CD1c-positive myeloid dendritic cell (primary cell): Measurements from ENCODE around the gene NAALAD2.
"Not testable (repeated sequence)": the region's sequence is repeated elsewhere in the genome, so short reads cannot be mapped to it uniquely, and the experiment has no call there.

Source experiments
- DNase-seq: peaks from one replicate; pipeline ENCODE4 v3.0.0-alpha.2; 2016; ENCODE audit errors: extremely low spot score

Gene NAALAD2

DNA sequence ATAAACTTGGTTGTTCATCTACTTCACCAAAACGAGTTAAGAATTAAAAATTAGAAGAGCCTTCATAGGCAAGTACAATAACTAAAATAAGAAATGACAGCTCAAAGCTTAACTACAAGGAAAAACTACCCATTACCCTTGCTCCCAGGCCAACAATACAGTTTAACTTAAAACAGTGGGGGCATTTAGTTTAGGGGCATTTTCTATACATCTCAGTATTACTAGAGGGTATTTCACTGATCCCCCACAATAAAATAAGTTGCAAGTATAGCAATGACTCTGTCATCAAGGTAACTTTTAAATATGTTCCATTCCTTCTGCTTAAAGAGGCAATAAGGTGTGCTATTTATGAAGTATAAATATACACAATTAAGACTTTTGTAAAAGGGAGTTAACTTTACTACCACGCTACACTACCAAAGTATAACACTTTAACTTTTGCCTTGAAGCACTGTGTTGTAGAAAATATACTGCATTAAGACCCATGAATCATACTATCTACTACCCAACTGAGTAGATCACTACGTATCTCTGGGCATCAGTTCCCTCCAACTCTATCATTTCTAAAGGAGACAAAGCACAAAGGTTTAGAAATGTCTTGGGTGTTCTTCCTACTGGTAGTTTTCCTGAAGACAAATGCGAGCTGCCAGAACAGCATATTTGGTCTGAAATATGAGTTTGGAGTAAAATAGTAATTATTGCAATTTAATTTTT is 58.6 kb downstream of the NAALAD2 start:
- no peak for DNase-seq

DNA sequence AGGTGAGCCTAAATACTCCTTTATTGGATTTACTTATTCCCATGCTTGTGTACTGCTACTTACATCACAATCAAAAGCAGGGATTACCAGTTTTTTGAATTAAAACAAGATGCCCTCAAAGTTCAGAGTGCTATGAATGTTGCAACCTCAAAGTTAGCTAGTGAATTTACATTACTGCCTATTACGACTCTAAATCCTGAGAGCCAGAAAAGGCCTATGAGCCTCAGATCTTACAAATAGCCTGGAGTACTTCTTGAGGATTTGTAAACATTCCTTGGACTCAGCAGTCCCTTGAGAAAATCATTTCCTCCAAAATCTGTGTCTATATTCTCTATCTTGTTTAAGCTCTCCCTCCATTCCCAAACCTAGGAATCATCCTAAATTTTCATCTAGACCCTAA is 62.9 kb downstream of the NAALAD2 start:
- no peak for DNase-seq

GRCh38 chr11:90202342-90202741 is 67.9 kb downstream of the NAALAD2 start:
- no peak for DNase-seq

- no peak for DNase-seq
Observed at GRCh38 chr11:90204407-90204806, 69.9 kb downstream of the NAALAD2 start.

DNA sequence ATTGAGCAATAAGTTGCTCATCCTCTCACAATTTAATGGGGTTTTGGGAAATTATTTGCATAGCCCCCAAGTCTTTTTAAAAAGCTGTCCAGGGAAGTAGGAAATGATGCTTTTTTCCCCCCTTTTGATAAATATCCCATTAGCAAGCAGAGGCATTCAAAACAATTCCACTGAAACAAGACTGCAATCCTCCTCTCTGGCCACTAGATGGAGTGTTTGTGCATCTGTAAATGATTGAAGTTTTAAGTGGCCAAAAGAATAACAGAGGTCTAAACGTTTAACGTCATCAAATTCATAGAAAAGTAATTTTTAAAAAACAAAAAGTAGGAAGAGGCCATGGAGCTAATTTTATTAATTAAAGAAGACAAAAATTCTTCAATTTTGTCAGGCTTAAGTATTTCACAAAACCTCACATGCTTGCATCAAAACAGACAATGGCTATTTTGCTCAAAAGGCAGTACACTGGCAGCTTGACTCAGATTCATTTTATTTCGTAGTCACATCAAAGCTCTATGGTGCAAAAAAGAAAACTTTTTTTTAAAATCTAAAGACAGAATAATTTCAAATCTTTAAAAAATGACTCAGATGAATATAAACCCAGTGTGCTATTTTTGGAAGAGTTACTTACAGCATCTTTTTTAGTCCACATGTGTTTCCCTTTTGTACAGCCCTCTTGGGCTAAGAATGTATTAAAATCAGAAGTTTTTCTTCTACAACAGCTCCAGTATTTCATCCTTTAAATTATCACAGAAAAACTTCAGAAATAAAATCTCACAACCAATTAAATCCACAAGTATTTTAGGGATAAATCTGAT is 70.6 kb downstream of the NAALAD2 start:
- DNase-seq, result peak; percentile 71

DNA sequence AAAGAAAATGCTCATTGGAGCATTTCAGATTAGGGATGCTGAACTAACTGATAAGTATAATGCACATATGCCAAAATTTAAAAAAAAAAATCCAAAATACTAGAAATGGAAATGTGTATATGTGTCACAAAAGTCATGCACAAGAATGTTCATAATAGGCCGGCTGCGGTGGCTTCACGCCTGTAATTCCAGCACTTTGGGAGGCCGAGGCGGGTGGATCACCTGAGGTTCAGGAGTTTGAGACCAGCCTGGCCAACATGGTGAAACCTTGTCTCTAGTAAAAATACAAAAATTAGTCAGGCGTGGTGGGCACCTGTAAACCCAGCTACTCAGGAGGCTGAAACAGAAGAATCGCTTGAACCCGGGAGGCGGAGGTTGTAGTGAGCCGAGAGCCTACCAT is 73.5 kb downstream of the NAALAD2 start:
- DNase-seq, result not testable (repeated sequence)

- no peak for DNase-seq
Observed at GRCh38 chr11:90208857-90209256, 74.4 kb downstream of the NAALAD2 start.

- no peak for DNase-seq
Observed at GRCh38 chr11:90213322-90213721, 78.9 kb downstream of the NAALAD2 start.

GRCh38 chr11:90216611-90217010 is 82.1 kb downstream of the NAALAD2 start:
- no peak for DNase-seq

DNA sequence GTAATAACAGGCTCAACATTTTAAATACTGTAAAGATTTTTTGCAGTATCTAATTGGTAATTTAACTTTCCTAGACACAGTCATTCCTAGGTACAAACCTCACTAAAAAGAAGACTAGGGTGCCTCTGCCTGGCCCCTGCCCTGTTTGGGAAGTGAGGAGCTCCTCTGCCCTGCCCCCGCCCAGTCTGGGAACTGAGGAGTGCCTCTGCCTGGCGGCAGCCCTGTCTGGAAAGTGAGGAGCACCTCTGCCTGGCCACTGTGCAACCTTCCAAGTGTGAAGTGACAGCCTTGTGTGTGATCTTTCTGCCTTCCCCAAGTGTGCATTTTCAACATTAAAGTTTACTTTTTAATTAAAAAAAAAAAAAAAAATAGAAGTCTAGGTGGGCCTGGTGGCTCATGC is 84.1 kb downstream of the NAALAD2 start:
- DNase-seq, result no peak

- no peak for DNase-seq
Observed at GRCh38 chr11:90219438-90219837, 85.0 kb downstream of the NAALAD2 start.

DNA sequence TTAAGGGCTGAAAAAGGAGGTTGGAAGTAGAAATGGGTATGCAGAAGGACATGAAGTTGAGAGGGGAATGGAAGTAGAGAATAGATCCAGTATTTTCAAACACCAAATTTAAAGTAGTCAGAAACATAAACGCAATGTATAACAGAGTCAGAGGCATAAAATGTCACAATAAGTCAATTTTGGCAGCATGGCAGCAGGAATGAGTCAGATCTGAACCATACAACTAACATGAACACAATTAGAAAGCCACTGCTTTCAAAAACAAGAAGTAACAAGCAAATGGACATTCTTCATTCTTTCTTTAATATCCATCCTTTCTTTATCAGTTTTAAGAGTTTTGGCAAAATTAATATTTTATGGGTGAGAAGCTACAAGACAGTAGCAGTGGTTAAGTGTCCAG is 85.9 kb downstream of the NAALAD2 start:
- DNase-seq, result peak; percentile 29

- DNase-seq, result no peak
Observed at GRCh38 chr11:90221803-90222458, 87.5 kb downstream of the NAALAD2 start.

DNA sequence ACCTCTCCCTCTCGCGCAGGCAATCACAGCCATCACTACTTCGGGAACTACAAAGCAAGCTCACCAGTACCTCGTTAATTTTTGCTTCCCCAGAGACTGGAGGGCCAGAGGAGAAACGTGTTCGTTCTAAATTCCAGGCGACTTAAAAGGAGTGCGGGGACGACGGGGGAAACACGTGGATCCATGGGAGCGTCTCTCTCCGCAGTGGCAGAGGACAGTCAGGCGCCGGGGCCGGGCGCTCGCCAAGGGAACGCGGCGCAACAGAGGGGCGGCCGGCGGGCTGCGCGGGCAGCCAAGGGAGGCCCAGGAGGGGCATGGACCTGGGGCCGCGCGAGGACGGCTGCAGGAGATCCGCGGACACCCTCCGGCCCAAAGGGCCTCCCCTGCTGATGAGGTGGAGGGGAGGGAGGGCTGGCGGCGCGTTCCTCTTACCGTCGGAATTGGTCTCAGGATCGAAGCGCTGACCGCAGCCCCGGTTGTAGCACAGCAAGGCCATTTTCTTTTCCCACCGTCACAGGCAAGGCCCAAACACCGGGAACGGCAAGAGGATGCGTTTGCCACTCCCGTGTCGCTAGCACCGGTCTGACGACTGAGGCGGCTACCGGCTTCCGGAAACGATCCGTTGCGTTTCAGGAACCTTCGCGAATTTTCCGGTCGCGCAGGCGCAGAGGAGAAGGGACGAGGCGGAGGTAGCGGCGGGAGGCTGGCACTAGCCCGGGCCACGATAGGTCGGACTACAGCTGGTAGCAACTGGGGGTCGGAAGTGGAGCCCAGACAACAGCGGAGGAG is 88.2 kb downstream of the NAALAD2 start, which contains the start of gene CHORDC1:
Gene CHORDC1, minus strand, starts transcription at position 591 of the 789 bp plus-strand sequence. Its CDS starts 95 bp downstream, at position 496.
- DNase-seq, result peak; percentile 97

- DNase-seq, result no peak
Observed at GRCh38 chr11:90223248-90223585, 88.8 kb downstream of the NAALAD2 start.

GRCh38 chr11:90228056-90228455 is 93.6 kb downstream of the NAALAD2 start:
- no peak for DNase-seq

- no peak for DNase-seq
Observed at GRCh38 chr11:90229791-90230190, 95.3 kb downstream of the NAALAD2 start.

- no peak for DNase-seq
Observed at GRCh38 chr11:90234977-90235376, 100.5 kb downstream of the NAALAD2 start.

GRCh38 chr11:90235526-90235925 is 101.1 kb downstream of the NAALAD2 start:
- no peak for DNase-seq

GRCh38 chr11:90237004-90237403 is 102.5 kb downstream of the NAALAD2 start:
- no peak for DNase-seq

DNA sequence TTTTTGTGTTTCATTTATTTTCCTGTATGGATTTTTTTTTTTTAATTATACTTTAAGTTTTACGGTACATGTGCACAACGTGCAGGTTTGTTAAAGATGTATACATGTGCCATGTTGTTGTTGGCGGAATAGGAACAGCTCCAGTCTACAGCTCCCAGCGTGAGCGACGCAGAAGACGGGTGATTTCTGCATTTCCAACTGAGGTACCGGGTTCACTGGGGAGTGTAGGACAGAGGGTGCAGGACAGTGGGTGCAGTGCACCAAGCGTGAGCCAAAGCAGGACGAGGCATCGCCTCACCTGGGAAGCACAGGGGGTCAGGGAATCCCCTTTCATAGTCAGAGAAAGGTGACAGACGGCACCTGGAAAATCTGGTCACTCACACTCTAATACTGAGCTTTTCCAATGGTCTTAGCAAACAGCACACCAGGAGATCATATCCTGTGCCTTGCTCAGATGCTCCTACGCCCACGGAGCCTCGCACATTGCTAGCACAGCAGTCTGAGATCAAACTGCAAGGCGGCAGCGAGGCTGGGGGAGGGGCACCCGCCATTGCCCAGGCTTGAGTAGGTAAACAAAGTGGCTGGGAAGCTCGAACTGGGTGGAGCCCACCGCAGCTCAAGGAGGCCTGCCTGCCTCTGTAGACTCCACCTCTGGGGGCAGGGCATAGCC is 105.6 kb downstream of the NAALAD2 start:
- DNase-seq, result not testable (repeated sequence)
